ENCODE results near the gene FBLN1. TPM values are rescaled to one million over a fixed set of nuclear protein-coding genes. Genes with fewer than 3 reads are reported as not detected.

FBLN1 gene
- total RNA-seq: 82.8 TPM
- long read RNA-seq, transcript FBLN1-202 (17 exons, 2,896 nt): major isoform, 143 of 281 reads
- long read RNA-seq, transcript FBLN1-201 (15 exons, 2,251 nt): minor isoform, 102 of 281 reads
- long read RNA-seq, partial matches to known transcripts: 23 of 281 reads
- long read RNA-seq, other reads (novel, unspliced or antisense): 13 of 281 reads

- DNase-seq: peak; percentile 65
- H3K27me3 ChIP-seq (ENCODE audit: low read depth): peaks cover 65% of the 10 kb centered on the region
- no peak for TF ChIP-seq CTCF (IDR thresholded peaks at IDR 0.05; ENCODE audit: borderline replicate concordance)
- peak within 1 kb of the TSS; percentile 71 for H3K4me3 ChIP-seq
- intact Hi-C loops (cut with micrococcal nuclease): no loop called here
- H3K36me3 ChIP-seq: no peaks in the 10 kb centered on the region
- peaks cover 52% of the 10 kb centered on the region for H3K4me1 ChIP-seq
- peak within 1 kb of the TSS; percentile 86 for H3K27ac ChIP-seq (replicated peaks)
- no peaks in the 10 kb centered on the region for H3K9me3 ChIP-seq (replicated peaks)
Measured at GRCh38 chr22:45502215-45503049, at the start of gene FBLN1. FBLN1 (plus strand) TSS chr22:45502883; CDS start chr22:45502986, 103 bp downstream.

- peaks cover 13% of the 10 kb centered on the region for H3K4me1 ChIP-seq
- DNase-seq: no peak
- no peaks in the 10 kb centered on the region for H3K36me3 ChIP-seq
- H3K4me3 ChIP-seq: no peak overlapping the region
- H3K27ac ChIP-seq (replicated peaks): no peak overlapping the region
- no peaks in the 10 kb centered on the region for H3K9me3 ChIP-seq (replicated peaks)
- intact Hi-C loops (cut with micrococcal nuclease): no loop called here
- H3K27me3 ChIP-seq (ENCODE audit: low read depth): peaks cover 47% of the 10 kb centered on the region
- TF ChIP-seq CTCF (IDR thresholded peaks at IDR 0.05; ENCODE audit: borderline replicate concordance): no peak
Measured at GRCh38 chr22:45453764-45454163, 48.9 kb upstream of the FBLN1 start.

GRCh38 chr22:45454275-45454674, 48.4 kb upstream of the FBLN1 start:
- intact Hi-C loops (cut with micrococcal nuclease): no loop called here
- no peak overlapping the region for H3K27ac ChIP-seq (replicated peaks)
- no peaks in the 10 kb centered on the region for H3K36me3 ChIP-seq
- H3K9me3 ChIP-seq (replicated peaks): no peaks in the 10 kb centered on the region
- H3K4me3 ChIP-seq: no peak overlapping the region
- DNase-seq: no peak
- H3K4me1 ChIP-seq: peaks cover 13% of the 10 kb centered on the region
- peaks cover 47% of the 10 kb centered on the region for H3K27me3 ChIP-seq (ENCODE audit: low read depth)
- TF ChIP-seq CTCF (IDR thresholded peaks at IDR 0.05; ENCODE audit: borderline replicate concordance): no peak

GRCh38 chr22:45455212-45455611, 47.5 kb upstream of the FBLN1 start:
- intact Hi-C loops (cut with micrococcal nuclease): no loop called here

GRCh38 chr22:45455621-45456020, 47.1 kb upstream of the FBLN1 start:
- no peak for DNase-seq
- Histone ChIP-seq H3K27me3 (ENCODE audit: low read depth) (peaks cover 45% of the 10 kb centered on the region), H3K4me1 (peaks cover 6% of the 10 kb centered on the region), H3K27ac (replicated peaks) (no peak overlapping the region), H3K9me3 (replicated peaks) (no peaks in the 10 kb centered on the region), H3K36me3 (no peaks in the 10 kb centered on the region), H3K4me3 (no peak overlapping the region)
- TF ChIP-seq CTCF (IDR thresholded peaks at IDR 0.05; ENCODE audit: borderline replicate concordance): no peak
- intact Hi-C loops (cut with micrococcal nuclease): no loop called here

More at GRCh38 chr22:45455212-45455611, 47.5 kb upstream of the FBLN1 start:
- TF ChIP-seq CTCF (IDR thresholded peaks at IDR 0.05; ENCODE audit: borderline replicate concordance): no peak
- no peak for DNase-seq
- H3K27me3 ChIP-seq (ENCODE audit: low read depth): peaks cover 50% of the 10 kb centered on the region
- no peak overlapping the region for H3K4me3 ChIP-seq
- peaks cover 10% of the 10 kb centered on the region for H3K4me1 ChIP-seq
- H3K36me3 ChIP-seq: no peaks in the 10 kb centered on the region
- no peak overlapping the region for H3K27ac ChIP-seq (replicated peaks)
- H3K9me3 ChIP-seq (replicated peaks): no peaks in the 10 kb centered on the region

All from left ventricle myocardium inferior (tissue), 1 donor.